ENCODE measurements around the gene FRMD4A. TPM values are rescaled to one million over a fixed set of nuclear protein-coding genes. Genes with fewer than 3 reads are reported as not detected.

Gene FRMD4A
- total RNA-seq, 1 experiment from 2014 or later = 7.1 TPM

- no peak overlapping the region for H3K27ac ChIP-seq (ENCODE audit: low read length)
- CTCF ChIA-PET = no interaction called here
- no peaks in the 10 kb centered on the region for H3K79me2 ChIP-seq (ENCODE audit: low read length)
These were observed 506.9 kb downstream of the FRMD4A start for GRCh38 chr10:13823709-13824405.

GRCh38 chr10:13823096-13823708, 507.5 kb downstream of the FRMD4A start:
- DNase-seq (no peak), ATAC-seq (no peak)
- intact Hi-C loops (cut with micrococcal nuclease) = no loop called here
- H2AFZ ChIP-seq (ENCODE audit: low read length) = no peak overlapping the region
- H3F3A ChIP-seq (ENCODE audit: low read length, unreplicated experiment) = no peaks in the 10 kb centered on the region
- no peaks in the 10 kb centered on the region for H3K9me2 ChIP-seq (replicated peaks; ENCODE audit: low read length)
- BruUV-seq (replicated peaks) = no TSS peak
- CTCF ChIA-PET = no interaction called here
- no peak overlapping the region for H3K27ac ChIP-seq (ENCODE audit: low read length)
- H3K36me3 ChIP-seq (ENCODE audit: low read depth, low read length) = no peaks in the 10 kb centered on the region
- no peaks in the 10 kb centered on the region for H3K79me2 ChIP-seq (ENCODE audit: low read length)
- H4K20me1 ChIP-seq (ENCODE audit: low read length) = no peaks in the 10 kb centered on the region
- no peak for TF ChIP-seq EZH2 (IDR thresholded peaks at IDR 0.05; ENCODE audit: low read length, unreplicated experiment)
- no peak for TF ChIP-seq EZH2phosphoT487 (IDR thresholded peaks at IDR 0.05; ENCODE audit: borderline replicate concordance, low read length)
- no peak for TF ChIP-seq CTCF (conservative IDR thresholded peaks at IDR 0.05; ENCODE audit: low read depth, low read length)
- H3K27me3 ChIP-seq (ENCODE audit: low read length) = no peaks in the 10 kb centered on the region
- H3K9ac ChIP-seq (ENCODE audit: low read length) = no peak overlapping the region
- POLR2A ChIA-PET (ENCODE audit: unreplicated experiment) = no interaction called here
- H3K4me3 ChIP-seq (ENCODE audit: low read length) = no peak overlapping the region
- no peaks in the 10 kb centered on the region for H3K4me1 ChIP-seq (ENCODE audit: insufficient read depth, low read length)
- no peaks in the 10 kb centered on the region for H3K9me3 ChIP-seq (ENCODE audit: low read length)
- H3K4me2 ChIP-seq (ENCODE audit: low read length) = no peak overlapping the region

More at GRCh38 chr10:13823709-13824405, 506.9 kb downstream of the FRMD4A start:
- H3F3A ChIP-seq (ENCODE audit: low read length, unreplicated experiment) = no peaks in the 10 kb centered on the region
- H2AFZ ChIP-seq (ENCODE audit: low read length) = no peak overlapping the region
- no peak overlapping the region for H3K4me3 ChIP-seq (ENCODE audit: low read length)
- H3K9me3 ChIP-seq (ENCODE audit: low read length) = no peaks in the 10 kb centered on the region
- no peaks in the 10 kb centered on the region for H3K4me1 ChIP-seq (ENCODE audit: insufficient read depth, low read length)
- no TSS peak for BruUV-seq (replicated peaks)
- POLR2A ChIA-PET (ENCODE audit: unreplicated experiment) = no interaction called here
- intact Hi-C loops (cut with micrococcal nuclease) = no loop called here
- no peak for DNase-seq
- no peaks in the 10 kb centered on the region for H3K36me3 ChIP-seq (ENCODE audit: low read depth, low read length)
- H3K27me3 ChIP-seq (ENCODE audit: low read length) = no peaks in the 10 kb centered on the region
- no peaks in the 10 kb centered on the region for H3K9me2 ChIP-seq (replicated peaks; ENCODE audit: low read length)
- no peak for ATAC-seq
- no peak overlapping the region for H3K4me2 ChIP-seq (ENCODE audit: low read length)
- TF ChIP-seq CTCF (conservative IDR thresholded peaks at IDR 0.05; ENCODE audit: low read depth, low read length) (no peak), EZH2phosphoT487 (IDR thresholded peaks at IDR 0.05; ENCODE audit: borderline replicate concordance, low read length) (no peak), EZH2 (IDR thresholded peaks at IDR 0.05; ENCODE audit: low read length, unreplicated experiment) (no peak)
- no peak overlapping the region for H3K9ac ChIP-seq (ENCODE audit: low read length)
- H4K20me1 ChIP-seq (ENCODE audit: low read length) = no peaks in the 10 kb centered on the region

- BruUV-seq (replicated peaks) = no TSS peak
- Histone ChIP-seq H4K20me1 (ENCODE audit: low read length) (no peaks in the 10 kb centered on the region), H3K27ac (ENCODE audit: low read length) (no peak overlapping the region), H3K9me2 (replicated peaks; ENCODE audit: low read length) (no peaks in the 10 kb centered on the region), H3K4me2 (ENCODE audit: low read length) (no peak overlapping the region), H3K4me3 (ENCODE audit: low read length) (no peak overlapping the region), H3K79me2 (ENCODE audit: low read length) (no peaks in the 10 kb centered on the region), H2AFZ (ENCODE audit: low read length) (no peak overlapping the region), H3K27me3 (ENCODE audit: low read length) (no peaks in the 10 kb centered on the region), H3K9me3 (ENCODE audit: low read length) (no peaks in the 10 kb centered on the region), H3F3A (ENCODE audit: low read length, unreplicated experiment) (no peaks in the 10 kb centered on the region), H3K4me1 (ENCODE audit: insufficient read depth, low read length) (no peaks in the 10 kb centered on the region), H3K36me3 (ENCODE audit: low read depth, low read length) (no peaks in the 10 kb centered on the region), H3K9ac (ENCODE audit: low read length) (no peak overlapping the region)
- no peak for TF ChIP-seq CTCF (conservative IDR thresholded peaks at IDR 0.05; ENCODE audit: low read depth, low read length)
- no peak for TF ChIP-seq EZH2phosphoT487 (IDR thresholded peaks at IDR 0.05; ENCODE audit: borderline replicate concordance, low read length)
- TF ChIP-seq EZH2 (IDR thresholded peaks at IDR 0.05; ENCODE audit: low read length, unreplicated experiment) = no peak
- intact Hi-C loops (cut with micrococcal nuclease) = no loop called here
- no peak for ATAC-seq
- ChIA-PET POLR2A (ENCODE audit: unreplicated experiment) (no interaction called here), CTCF (interaction anchor here (0.6 kb wide), 1 partner anchor 229 kb away, joined by 3 read pairs; no protein-coding TSS in a partner anchor)
- DNase-seq = no peak
These were observed 508.2 kb downstream of the FRMD4A start for GRCh38 chr10:13822490-13822889.
